Trophoblast cell (in vitro differentiated cells and primary cell): ENCODE data around the gene ARID5A.

Source experiments
- DNase-seq, 2 donors: peaks; one replicate each; pipeline ENCODE4 v3.0.0-alpha.2; 2016
- H2AFZ ChIP-seq: 2 replicates; pipeline ENCODE4 v1.6.1; 2013; ENCODE audit warnings: low read length, moderate library complexity, mild to moderate bottlenecking; ENCODE audit not compliant: insufficient read depth, poor library complexity
- H2AK5ac ChIP-seq: 2 replicates; pipeline ENCODE4 v1.6.1; 2013; ENCODE audit warnings: mild to moderate bottlenecking, low read length
- H2BK120ac ChIP-seq: 2 replicates; pipeline ENCODE4 v1.6.1; 2013; ENCODE audit warnings: low read length, mild to moderate bottlenecking, moderate library complexity; ENCODE audit not compliant: insufficient read depth, poor library complexity
- H2BK12ac ChIP-seq: 2 replicates; pipeline ENCODE4 v1.6.1; 2013; ENCODE audit warnings: mild to moderate bottlenecking, low read length, moderate library complexity
- H2BK5ac ChIP-seq: 2 replicates; pipeline ENCODE4 v1.6.1; 2013; ENCODE audit warnings: low read length, low read depth, moderate library complexity, mild to moderate bottlenecking; ENCODE audit not compliant: poor library complexity
- H3K14ac ChIP-seq: 2 replicates; pipeline ENCODE4 v1.6.1; 2013; ENCODE audit warnings: mild to moderate bottlenecking, low read length
- H3K18ac ChIP-seq: 2 replicates; pipeline ENCODE4 v1.6.1; 2013; ENCODE audit warnings: mild to moderate bottlenecking, low read length
- H3K23ac ChIP-seq: 2 replicates; pipeline ENCODE4 v1.6.1; 2013; ENCODE audit warnings: low read length
- H3K27ac ChIP-seq: 2 replicates; pipeline ENCODE4 v1.5.1; 2013; ENCODE audit warnings: low read depth, mild to moderate bottlenecking, inconsistent platforms, low read length, moderate library complexity
- H3K27me3 ChIP-seq: 2 replicates; pipeline ENCODE4 v1.6.1; 2013; ENCODE audit warnings: inconsistent platforms, mild to moderate bottlenecking, low read length, moderate library complexity; ENCODE audit not compliant: insufficient read depth
- H3K36me3 ChIP-seq, 2 experiments: 1 replicate in 1 of 2; 2 replicates in 1 of 2; pipeline ENCODE4 v1.6.1; 2013; ENCODE audit warnings: low read length in 2 of 2, mild to moderate bottlenecking in 2 of 2, moderate library complexity in 1 of 2; ENCODE audit not compliant: insufficient read depth in 2 of 2, control insufficient read depth in 1 of 2
- H3K4ac ChIP-seq: 2 replicates; pipeline ENCODE4 v1.6.1; 2013; ENCODE audit warnings: low read depth, mild to moderate bottlenecking, low read length, moderate library complexity
- H3K4me1 ChIP-seq, 2 experiments: 1 replicate in 1 of 2; 2 replicates in 1 of 2; pipeline ENCODE4 v1.6.1; 2013; ENCODE audit warnings: low read length in 2 of 2, mild to moderate bottlenecking in 2 of 2, moderate library complexity in 1 of 2; ENCODE audit not compliant: insufficient read depth in 2 of 2, control insufficient read depth in 1 of 2
- H3K4me2 ChIP-seq: 2 replicates; pipeline ENCODE4 v1.6.1; 2013; ENCODE audit warnings: inconsistent platforms, mild to moderate bottlenecking, low read length, moderate library complexity
- H3K4me3 ChIP-seq: 2 replicates; pipeline ENCODE4 v1.5.1; 2013; ENCODE audit warnings: mild to moderate bottlenecking, low read depth, low read length, inconsistent platforms
- H3K79me1 ChIP-seq: one replicate; pipeline ENCODE4 v1.6.1; 2013; ENCODE audit warnings: low read length
- H3K79me2 ChIP-seq: 2 replicates; pipeline ENCODE4 v1.6.1; 2013; ENCODE audit warnings: low read length, mild to moderate bottlenecking; ENCODE audit not compliant: control insufficient read depth, insufficient read depth, poor library complexity
- H3K9ac ChIP-seq: 2 replicates; pipeline ENCODE4 v1.6.1; 2013; ENCODE audit warnings: mild to moderate bottlenecking, low read length
- H3K9me3 ChIP-seq: 2 replicates; pipeline ENCODE4 v1.6.1; 2013; ENCODE audit warnings: low read depth, mild to moderate bottlenecking, control low read depth, inconsistent platforms, low read length; ENCODE audit not compliant: insufficient read depth
- H4K12ac ChIP-seq: 2 replicates; pipeline ENCODE4 v1.6.1; 2013; ENCODE audit warnings: low read depth, mild to moderate bottlenecking, low read length, moderate library complexity
- H4K8ac ChIP-seq: 2 replicates; pipeline ENCODE4 v1.6.1; 2013; ENCODE audit warnings: low read depth, mild to moderate bottlenecking, low read length, moderate library complexity
- H4K91ac ChIP-seq: one replicate; pipeline ENCODE4 v1.6.1; 2013; ENCODE audit warnings: low read depth, mild to moderate bottlenecking, low read length, moderate library complexity
- WGBS: extraction: QIAGEN DNeasy Blood & Tissue Kit; methylation state at CpG from one replicate; pipeline ENCODE4 v1.1.7; 2013; ENCODE audit warnings: missing lambda C conversion rate; ENCODE audit not compliant: insufficient read length, insufficient coverage; ENCODE audit errors: extremely low coverage; 5-methylcytosine and 5-hydroxymethylcytosine counted together

Gene ARID5A

GRCh38 chr2:96535331-96535730 is 1.2 kb upstream of the ARID5A start:
- H3K79me1 ChIP-seq, result no peaks in the 10 kb centered on the region
- H2AFZ ChIP-seq, result no peak overlapping the region
- H4K91ac ChIP-seq, result no peak overlapping the region
- H3K14ac ChIP-seq, result no peak overlapping the region
- no peak overlapping the region for H3K4me2 ChIP-seq
- no peaks in the 10 kb centered on the region for H3K9me3 ChIP-seq
- H3K36me3 ChIP-seq, result no peaks in the 10 kb centered on the region
- H2AK5ac ChIP-seq, result no peak overlapping the region
- H3K4ac ChIP-seq, result no peak overlapping the region
- H3K23ac ChIP-seq, result no peak overlapping the region
- H4K8ac ChIP-seq, result no peak overlapping the region
- no peak overlapping the region for H3K27ac ChIP-seq
- H3K18ac ChIP-seq, result no peak overlapping the region
- no peak overlapping the region for H2BK120ac ChIP-seq
- WGBS, result no CpG with 5 or more reads among the region's 4 CpGs
- no peak overlapping the region for H4K12ac ChIP-seq
- H3K4me1 ChIP-seq, result peaks cover 14 to 16% of the 10 kb centered on the region in 2 experiments
- no peak overlapping the region for H3K4me3 ChIP-seq
- H3K27me3 ChIP-seq, result peaks cover 22% of the 10 kb centered on the region
- DNase-seq, result no peak
- H2BK12ac ChIP-seq, result no peak overlapping the region
- no peak overlapping the region for H2BK5ac ChIP-seq
- H3K79me2 ChIP-seq, result no peaks in the 10 kb centered on the region
- no peak overlapping the region for H3K9ac ChIP-seq

GRCh38 chr2:96537066-96537733 is 648 bp downstream of the ARID5A start:
- H3K23ac ChIP-seq, result no peak overlapping the region
- DNase-seq, result peak; percentile 68 to 76
- WGBS, result no CpG with 5 or more reads among the region's 61 CpGs
- H3K4ac ChIP-seq, result no peak overlapping the region
- peaks cover 12 to 16% of the 10 kb centered on the region in 2 experiments for H3K4me1 ChIP-seq
- no peak overlapping the region for H3K9ac ChIP-seq
- H2AK5ac ChIP-seq, result no peak overlapping the region
- H2BK12ac ChIP-seq, result no peak overlapping the region
- H2BK120ac ChIP-seq, result no peak overlapping the region
- no peak overlapping the region for H3K14ac ChIP-seq
- no peak overlapping the region for H4K12ac ChIP-seq
- H4K91ac ChIP-seq, result no peak overlapping the region
- H3K79me1 ChIP-seq, result no peaks in the 10 kb centered on the region
- H3K27ac ChIP-seq, result no peak overlapping the region
- H2AFZ ChIP-seq, result peak overlapping the region; percentile 37
- H4K8ac ChIP-seq, result no peak overlapping the region
- peak overlapping the region; percentile 86 for H3K4me2 ChIP-seq
- H3K36me3 ChIP-seq, result no peaks in the 10 kb centered on the region
- H3K27me3 ChIP-seq, result peaks cover 22% of the 10 kb centered on the region
- H3K4me3 ChIP-seq, result peak overlapping the region; percentile 75
- no peaks in the 10 kb centered on the region for H3K79me2 ChIP-seq
- H3K18ac ChIP-seq, result no peak overlapping the region
- H3K9me3 ChIP-seq, result no peaks in the 10 kb centered on the region
- H2BK5ac ChIP-seq, result no peak overlapping the region

- H2BK5ac ChIP-seq, result no peak overlapping the region
- H3K23ac ChIP-seq, result no peak overlapping the region
- H4K8ac ChIP-seq, result no peak overlapping the region
- H3K4me3 ChIP-seq, result no peak overlapping the region
- DNase-seq, result no peak
- no peaks in the 10 kb centered on the region for H3K36me3 ChIP-seq
- no peaks in the 10 kb centered on the region for H3K79me1 ChIP-seq
- H2BK120ac ChIP-seq, result no peak overlapping the region
- H3K18ac ChIP-seq, result no peak overlapping the region
- H3K27me3 ChIP-seq, result peaks cover 22% of the 10 kb centered on the region
- H3K9me3 ChIP-seq, result no peaks in the 10 kb centered on the region
- H3K4me2 ChIP-seq, result peak overlapping the region; percentile 86
- no peak overlapping the region for H2AFZ ChIP-seq
- WGBS, result no CpG with 5 or more reads among the region's 36 CpGs
- no peak overlapping the region for H2BK12ac ChIP-seq
- H3K14ac ChIP-seq, result no peak overlapping the region
- no peaks in the 10 kb centered on the region for H3K79me2 ChIP-seq
- no peak overlapping the region for H4K91ac ChIP-seq
- H4K12ac ChIP-seq, result no peak overlapping the region
- no peak overlapping the region for H3K27ac ChIP-seq
- H3K4ac ChIP-seq, result no peak overlapping the region
- peaks cover 12 to 16% of the 10 kb centered on the region in 2 experiments for H3K4me1 ChIP-seq
- no peak overlapping the region for H2AK5ac ChIP-seq
- H3K9ac ChIP-seq, result no peak overlapping the region
These were observed 1.4 kb downstream of the ARID5A start for GRCh38 chr2:96537734-96538486.

- no peak overlapping the region for H2AFZ ChIP-seq
- H3K4me3 ChIP-seq, result no peak overlapping the region
- no peaks in the 10 kb centered on the region for H3K9me3 ChIP-seq
- H4K8ac ChIP-seq, result no peak overlapping the region
- no peak overlapping the region for H4K12ac ChIP-seq
- no peak overlapping the region for H4K91ac ChIP-seq
- no peak overlapping the region for H2AK5ac ChIP-seq
- H2BK12ac ChIP-seq, result no peak overlapping the region
- H3K18ac ChIP-seq, result no peak overlapping the region
- WGBS, result no CpG with 5 or more reads among the region's 24 CpGs
- H2BK120ac ChIP-seq, result no peak overlapping the region
- H3K27me3 ChIP-seq, result peaks cover 22% of the 10 kb centered on the region
- peaks cover 9 to 16% of the 10 kb centered on the region in 2 experiments for H3K4me1 ChIP-seq
- no peak overlapping the region for H3K4ac ChIP-seq
- H3K14ac ChIP-seq, result no peak overlapping the region
- H3K9ac ChIP-seq, result no peak overlapping the region
- no peak overlapping the region for H3K4me2 ChIP-seq
- peak in 1 of 2 donors; percentile 36 for DNase-seq
- no peak overlapping the region for H3K27ac ChIP-seq
- H3K79me2 ChIP-seq, result no peaks in the 10 kb centered on the region
- no peaks in the 10 kb centered on the region for H3K79me1 ChIP-seq
- H3K36me3 ChIP-seq, result no peaks in the 10 kb centered on the region
- H3K23ac ChIP-seq, result no peak overlapping the region
- H2BK5ac ChIP-seq, result no peak overlapping the region
These were observed 2.1 kb downstream of the ARID5A start for GRCh38 chr2:96538487-96539214.
